Upper lobe of left lung (tissue), 4 donors: ENCODE measurements around the gene OSBPL2.

Experiments
- CTCF ChIP-seq, 6 experiments: fragments of 450-650 bp in 4 of 6; fragments of 200-600 bp in 2 of 6; sonication (generic) in 2 of 6; IDR thresholded peaks; one replicate each; pipeline ENCODE4 v1.5.1; 2016 to 2019; ENCODE audit warnings: antibody characterized with exemption in 6 of 6
- POLR2AphosphoS5 ChIP-seq, 2 donors: sonication (generic); formaldehyde crosslinking; IDR thresholded peaks; one replicate each; pipeline ENCODE4 v1.5.1; 2017; ENCODE audit warnings: antibody characterized with exemption in 2 of 2

- TF ChIP-seq CTCF (IDR thresholded peaks at IDR 0.05): no peak
- no peak for TF ChIP-seq POLR2AphosphoS5 (IDR thresholded peaks at IDR 0.05)
These were observed 96.6 kb downstream of the OSBPL2 start for GRCh38 chr20:62334881-62335280.
